ENCODE data around the gene ZNF831.

The ZNF831 gene

DNA sequence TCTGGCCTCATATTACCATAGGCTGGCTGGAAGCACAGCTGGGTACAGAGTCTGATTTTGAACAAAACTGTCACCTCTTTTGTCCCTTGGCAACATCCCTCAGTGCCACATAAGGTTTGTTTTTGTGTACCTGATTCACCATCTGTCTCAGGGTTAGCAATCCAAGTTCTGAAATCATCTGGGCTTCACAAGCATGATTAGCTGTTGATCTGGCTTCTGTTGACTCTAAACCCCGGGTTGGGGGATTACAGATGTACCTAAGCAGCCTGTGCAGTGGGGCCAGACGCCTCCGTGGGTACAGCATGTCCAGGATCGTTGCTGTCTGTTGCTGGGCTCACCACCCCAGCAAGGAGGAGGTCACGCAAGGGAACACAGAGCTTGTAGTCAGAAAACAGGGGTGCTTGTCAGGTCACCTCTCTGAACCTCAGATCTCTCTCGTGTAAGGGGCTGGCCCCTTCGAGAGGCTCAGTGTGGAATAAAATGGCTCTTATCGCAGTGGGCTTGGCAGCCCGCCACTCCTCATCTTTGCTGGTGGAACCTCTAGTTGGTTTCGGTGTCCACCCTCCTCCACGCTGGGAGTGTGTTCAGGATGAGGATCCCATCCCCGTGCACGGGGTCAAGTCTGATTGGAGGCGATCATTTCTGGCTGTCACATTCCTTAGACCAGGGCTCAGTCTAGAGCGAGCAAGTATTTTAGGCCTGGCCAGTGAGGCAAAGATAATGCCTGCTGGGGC lies 39.2 kb upstream of the ZNF831 start:
- Histone ChIP-seq H3K27me3 (ENCODE audit: insufficient read depth, poor library complexity, severe bottlenecking) (peaks cover 44% of the 10 kb centered on the region), H3K36me3 (ENCODE audit: low read depth) (no peaks in the 10 kb centered on the region), H3K4me3 (ENCODE audit: severe bottlenecking) (no peak overlapping the region), H3K9me3 (ENCODE audit: severe bottlenecking) (no peaks in the 10 kb centered on the region), H3K27ac (ENCODE audit: poor library complexity, severe bottlenecking) (no peak overlapping the region), H3K4me1 (ENCODE audit: insufficient read depth, poor library complexity, severe bottlenecking) (no peaks in the 10 kb centered on the region)
- DNase-seq (ENCODE audit: low spot score) (no peak), ATAC-seq (ENCODE audit: low read depth) (no peak)
- TF ChIP-seq, protein P1, sequence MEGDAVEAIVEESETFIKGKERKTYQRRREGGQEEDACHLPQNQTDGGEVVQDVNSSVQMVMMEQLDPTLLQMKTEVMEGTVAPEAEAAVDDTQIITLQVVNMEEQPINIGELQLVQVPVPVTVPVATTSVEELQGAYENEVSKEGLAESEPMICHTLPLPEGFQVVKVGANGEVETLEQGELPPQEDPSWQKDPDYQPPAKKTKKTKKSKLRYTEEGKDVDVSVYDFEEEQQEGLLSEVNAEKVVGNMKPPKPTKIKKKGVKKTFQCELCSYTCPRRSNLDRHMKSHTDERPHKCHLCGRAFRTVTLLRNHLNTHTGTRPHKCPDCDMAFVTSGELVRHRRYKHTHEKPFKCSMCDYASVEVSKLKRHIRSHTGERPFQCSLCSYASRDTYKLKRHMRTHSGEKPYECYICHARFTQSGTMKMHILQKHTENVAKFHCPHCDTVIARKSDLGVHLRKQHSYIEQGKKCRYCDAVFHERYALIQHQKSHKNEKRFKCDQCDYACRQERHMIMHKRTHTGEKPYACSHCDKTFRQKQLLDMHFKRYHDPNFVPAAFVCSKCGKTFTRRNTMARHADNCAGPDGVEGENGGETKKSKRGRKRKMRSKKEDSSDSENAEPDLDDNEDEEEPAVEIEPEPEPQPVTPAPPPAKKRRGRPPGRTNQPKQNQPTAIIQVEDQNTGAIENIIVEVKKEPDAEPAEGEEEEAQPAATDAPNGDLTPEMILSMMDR (IDR thresholded peaks at IDR 0.05; ENCODE audit: poor library complexity, severe bottlenecking), result no peak

- H3K4me1 ChIP-seq (ENCODE audit: insufficient read depth, poor library complexity, severe bottlenecking), result no peaks in the 10 kb centered on the region
Observed at GRCh38 chr20:59125332-59125731, 38.3 kb upstream of the ZNF831 start.

DNA sequence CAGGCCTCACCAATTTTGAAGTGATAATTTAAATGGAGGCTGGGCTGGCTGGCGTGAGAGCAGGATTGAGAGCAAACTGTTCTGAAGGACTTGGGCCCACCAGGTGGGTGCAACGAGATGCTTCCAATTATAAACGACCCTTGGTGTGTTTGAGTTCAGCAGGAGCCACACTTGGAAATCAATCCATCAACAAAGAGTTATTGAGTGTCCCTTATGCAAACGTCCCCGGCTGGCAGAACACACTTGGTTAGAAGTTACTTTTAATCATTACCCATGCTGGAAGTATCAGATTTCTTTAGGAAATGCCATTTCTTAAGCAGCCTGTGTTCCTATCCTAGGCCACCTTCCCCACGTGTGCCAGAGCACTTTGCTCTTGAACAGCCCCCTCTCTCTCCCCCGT lies 37.8 kb upstream of the ZNF831 start:
- H3K9me3 ChIP-seq (ENCODE audit: severe bottlenecking), result no peaks in the 10 kb centered on the region
- DNase-seq (ENCODE audit: low spot score) (no peak), ATAC-seq (ENCODE audit: low read depth) (no peak)
- peaks cover 35% of the 10 kb centered on the region for H3K27me3 ChIP-seq (ENCODE audit: insufficient read depth, poor library complexity, severe bottlenecking)
- TF ChIP-seq, protein P1 (IDR thresholded peaks at IDR 0.05; ENCODE audit: poor library complexity, severe bottlenecking), result no peak
- no peak overlapping the region for H3K4me3 ChIP-seq (ENCODE audit: severe bottlenecking)
- H3K36me3 ChIP-seq (ENCODE audit: low read depth), result no peaks in the 10 kb centered on the region
- H3K4me1 ChIP-seq (ENCODE audit: insufficient read depth, poor library complexity, severe bottlenecking), result no peaks in the 10 kb centered on the region
- H3K27ac ChIP-seq (ENCODE audit: poor library complexity, severe bottlenecking), result no peak overlapping the region

More at GRCh38 chr20:59125332-59125731, 38.3 kb upstream of the ZNF831 start:
- Histone ChIP-seq H3K36me3 (ENCODE audit: low read depth) (no peaks in the 10 kb centered on the region), H3K27ac (ENCODE audit: poor library complexity, severe bottlenecking) (no peak overlapping the region), H3K4me3 (ENCODE audit: severe bottlenecking) (no peak overlapping the region), H3K27me3 (ENCODE audit: insufficient read depth, poor library complexity, severe bottlenecking) (peaks cover 40% of the 10 kb centered on the region), H3K9me3 (ENCODE audit: severe bottlenecking) (no peaks in the 10 kb centered on the region)
- TF ChIP-seq, protein P1 (IDR thresholded peaks at IDR 0.05; ENCODE audit: poor library complexity, severe bottlenecking), result no peak
- DNase-seq (ENCODE audit: low spot score) (no peak), ATAC-seq (ENCODE audit: low read depth) (no peak)

DNA sequence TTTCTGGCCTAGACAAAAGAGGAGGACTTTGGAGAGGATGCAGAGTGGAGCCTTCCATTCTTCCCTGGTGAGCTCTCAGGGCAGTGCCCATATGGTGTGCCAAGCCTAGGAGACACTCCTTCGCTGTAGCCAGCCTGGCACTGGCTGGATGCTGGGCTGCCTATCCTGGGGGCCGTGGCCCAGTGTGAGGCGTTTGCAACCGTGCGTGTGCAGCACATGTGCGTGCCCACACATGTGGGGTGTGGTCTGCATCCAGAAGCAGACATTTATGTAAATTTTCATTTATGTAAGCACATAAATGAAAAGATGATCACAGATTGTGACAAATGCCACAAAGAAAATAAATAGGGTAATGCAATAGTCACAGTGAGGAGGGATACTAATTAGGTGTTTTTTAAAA lies 35.8 kb upstream of the ZNF831 start:
- Histone ChIP-seq H3K4me1 (ENCODE audit: insufficient read depth, poor library complexity, severe bottlenecking) (no peaks in the 10 kb centered on the region), H3K4me3 (ENCODE audit: severe bottlenecking) (no peak overlapping the region), H3K27me3 (ENCODE audit: insufficient read depth, poor library complexity, severe bottlenecking) (peaks cover 21% of the 10 kb centered on the region), H3K36me3 (ENCODE audit: low read depth) (no peaks in the 10 kb centered on the region), H3K9me3 (ENCODE audit: severe bottlenecking) (no peaks in the 10 kb centered on the region), H3K27ac (ENCODE audit: poor library complexity, severe bottlenecking) (no peak overlapping the region)
- ATAC-seq (ENCODE audit: low read depth) (no peak), DNase-seq (ENCODE audit: low spot score) (no peak)
- TF ChIP-seq, protein P1 (IDR thresholded peaks at IDR 0.05; ENCODE audit: poor library complexity, severe bottlenecking), result no peak
